Natural killer cell (primary cell): ENCODE measurements around the gene DTNB. TPM values are rescaled to one million over a fixed set of nuclear protein-coding genes. Genes with fewer than 3 reads are reported as not detected.

Experiments used
- ATAC-seq, 3 donors: fragments of 150-1000 bp in 2 of 3; fragments of 200-7000 bp in 1 of 3; cut with Tn5 transposase; 1 replicate in 1 of 3; 2 replicates in 2 of 3; pipeline ENCODE4 v1.10.0; 2021; ENCODE audit warnings: mild to moderate bottlenecking in 2 of 3, moderate library complexity in 2 of 3
- DNase-seq, 2 donors: peaks; one replicate each; pipeline versions ENCODE4 v3.0.0 to v3.0.0-alpha.2; 2013 to 2021; ENCODE audit warnings: mixed read lengths in 1 of 2
- H3K27ac ChIP-seq: one replicate; pipeline ENCODE4 v1.5.1; 2013; ENCODE audit warnings: mild to moderate bottlenecking, low read length
- H3K27me3 ChIP-seq: one replicate; pipeline ENCODE4 v1.6.1; 2013; ENCODE audit warnings: low read length; ENCODE audit not compliant: control insufficient read depth, insufficient read depth
- H3K36me3 ChIP-seq: one replicate; pipeline ENCODE4 v1.6.1; 2013; ENCODE audit warnings: low read length; ENCODE audit not compliant: control insufficient read depth, insufficient read depth
- H3K4me1 ChIP-seq: one replicate; pipeline ENCODE4 v1.6.1; 2013; ENCODE audit warnings: low read length; ENCODE audit not compliant: control insufficient read depth, insufficient read depth
- H3K4me3 ChIP-seq: one replicate; pipeline ENCODE4 v1.5.1; 2013; ENCODE audit warnings: low read length
- H3K9me3 ChIP-seq: one replicate; pipeline ENCODE4 v1.6.1; 2013; ENCODE audit warnings: low read length; ENCODE audit not compliant: control insufficient read depth, insufficient read depth
- H3K27ac Mint-ChIP-seq, 2 donors: one replicate each; pipeline ENCODE4 v1.8.0; 2022; ENCODE audit warnings: mild to moderate bottlenecking in 2 of 2, mixed read lengths in 2 of 2, moderate library complexity in 1 of 2
- H3K27me3 Mint-ChIP-seq, 2 donors: one replicate each; pipeline ENCODE4 v1.8.0; 2022; ENCODE audit warnings: low read depth in 2 of 2, mixed read lengths in 2 of 2
- H3K36me3 Mint-ChIP-seq: one replicate; pipeline ENCODE4 v1.8.0; 2022; ENCODE audit warnings: mixed read lengths
- H3K4me1 Mint-ChIP-seq, 2 donors: one replicate each; pipeline ENCODE4 v1.8.0; 2022; ENCODE audit warnings: mixed read lengths in 2 of 2
- H3K4me3 Mint-ChIP-seq: one replicate; pipeline ENCODE4 v1.8.0; 2022; ENCODE audit warnings: mild to moderate bottlenecking, moderate library complexity, mixed read lengths
- H3K9me3 Mint-ChIP-seq, 2 donors: one replicate each; pipeline ENCODE4 v1.8.0; 2022; ENCODE audit warnings: mixed read lengths in 2 of 2
- WGBS: methylation state at CpG from one replicate; pipeline ENCODE4 v1.1.7; 2013; ENCODE audit warnings: missing lambda C conversion rate; ENCODE audit not compliant: insufficient coverage; 5-methylcytosine and 5-hydroxymethylcytosine counted together
- intact Hi-C: fragments of 100-400 bp; cut with micrococcal nuclease; formaldehyde crosslinking; loops from one replicate; pipeline ENCODE4 v1.14.2; 2022
- total RNA-seq, 4 donors: library from RNA; stranded (reverse); fragments of 120-200 nt in 1 of 4; gene quantifications; one replicate each; pipeline versions ENCODE4 v1.2.3 to v1.2.4, GENCODE V29; 2013 to 2022
- TF ChIP-seq, protein P1 (sequence below): fragments of 200-600 bp; IDR thresholded peaks from one replicate; pipeline ENCODE4 v1.8.0; 2022; ENCODE audit warnings: antibody characterized with exemption

DTNB gene
- total RNA-seq, 3 donors from 2014 or later (not counting 1 experiment from before 2014, with no cell fraction given), result 20.8 to 33.7 (median 23.6) TPM

DNA sequence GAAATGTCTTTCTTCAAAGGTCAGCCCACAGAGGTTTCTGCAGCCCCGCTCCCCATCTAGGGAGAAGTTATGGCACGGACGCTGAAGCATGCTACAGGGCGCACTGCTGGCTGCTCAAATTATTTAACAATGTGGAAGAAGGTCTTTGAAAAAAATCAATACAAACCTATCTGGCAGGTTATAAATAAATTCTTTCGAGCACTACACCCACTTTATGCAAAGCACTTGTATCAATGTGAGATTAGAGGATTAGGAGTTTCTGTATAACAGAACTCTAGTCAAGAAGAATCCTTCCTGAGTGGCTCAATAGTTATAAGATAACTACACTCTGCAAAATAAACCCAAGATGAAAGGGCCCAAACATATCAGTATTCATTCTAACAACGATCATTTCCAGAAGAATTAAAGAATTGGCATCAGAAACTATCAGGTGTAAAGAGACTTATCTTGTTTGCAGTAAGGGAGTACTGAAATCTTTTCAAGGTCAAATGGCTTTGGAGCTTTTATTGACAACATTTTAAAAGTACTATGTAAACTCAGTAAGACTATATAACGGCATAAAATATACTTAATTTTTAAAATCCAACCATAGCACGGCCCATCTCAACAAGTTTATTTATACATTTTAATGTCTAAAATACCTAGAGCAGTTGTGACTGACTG lies 228.6 kb downstream of the DTNB start:
- H3K4me3 ChIP-seq, result no peak overlapping the region
- H3K4me1 ChIP-seq, result no peaks in the 10 kb centered on the region
- no peak overlapping the region for H3K27ac Mint-ChIP-seq
- TF ChIP-seq, protein P1, sequence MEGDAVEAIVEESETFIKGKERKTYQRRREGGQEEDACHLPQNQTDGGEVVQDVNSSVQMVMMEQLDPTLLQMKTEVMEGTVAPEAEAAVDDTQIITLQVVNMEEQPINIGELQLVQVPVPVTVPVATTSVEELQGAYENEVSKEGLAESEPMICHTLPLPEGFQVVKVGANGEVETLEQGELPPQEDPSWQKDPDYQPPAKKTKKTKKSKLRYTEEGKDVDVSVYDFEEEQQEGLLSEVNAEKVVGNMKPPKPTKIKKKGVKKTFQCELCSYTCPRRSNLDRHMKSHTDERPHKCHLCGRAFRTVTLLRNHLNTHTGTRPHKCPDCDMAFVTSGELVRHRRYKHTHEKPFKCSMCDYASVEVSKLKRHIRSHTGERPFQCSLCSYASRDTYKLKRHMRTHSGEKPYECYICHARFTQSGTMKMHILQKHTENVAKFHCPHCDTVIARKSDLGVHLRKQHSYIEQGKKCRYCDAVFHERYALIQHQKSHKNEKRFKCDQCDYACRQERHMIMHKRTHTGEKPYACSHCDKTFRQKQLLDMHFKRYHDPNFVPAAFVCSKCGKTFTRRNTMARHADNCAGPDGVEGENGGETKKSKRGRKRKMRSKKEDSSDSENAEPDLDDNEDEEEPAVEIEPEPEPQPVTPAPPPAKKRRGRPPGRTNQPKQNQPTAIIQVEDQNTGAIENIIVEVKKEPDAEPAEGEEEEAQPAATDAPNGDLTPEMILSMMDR, result no peak
- DNase-seq (no peak), ATAC-seq (no peak)
- H3K27me3 Mint-ChIP-seq, result no peaks in the 10 kb centered on the region
- intact Hi-C loops, result no loop called here
- no peak overlapping the region for H3K4me3 Mint-ChIP-seq
- no peaks in the 10 kb centered on the region for H3K4me1 Mint-ChIP-seq
- peaks cover 6% of the 10 kb centered on the region for H3K36me3 Mint-ChIP-seq
- no peaks in the 10 kb centered on the region for H3K27me3 ChIP-seq
- no peaks in the 10 kb centered on the region for H3K9me3 ChIP-seq
- H3K27ac ChIP-seq, result no peak overlapping the region
- no peaks in the 10 kb centered on the region for H3K9me3 Mint-ChIP-seq
- WGBS, result 100% methylated on average over 2 of the region's 8 CpGs
- H3K36me3 ChIP-seq, result peaks cover 3% of the 10 kb centered on the region

DNA sequence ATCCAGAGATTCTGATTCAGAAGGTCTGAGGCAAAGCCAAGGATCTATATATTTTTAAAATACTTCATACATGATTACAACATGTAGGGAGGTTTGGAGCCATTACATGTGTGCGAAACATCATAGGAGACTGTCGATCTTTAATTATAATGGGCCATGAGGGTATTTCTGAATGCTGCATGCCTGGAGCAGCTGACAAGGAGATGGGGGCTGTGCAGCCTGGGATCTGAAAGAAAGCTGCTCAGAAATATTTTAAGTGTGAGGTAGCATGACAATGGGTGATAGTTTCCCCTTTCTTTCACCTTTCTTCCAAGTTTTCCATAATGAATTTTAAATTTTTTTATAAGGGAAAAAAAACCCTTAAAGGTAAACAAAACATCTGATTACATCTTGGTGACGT lies 229.6 kb downstream of the DTNB start:
- H3K4me1 Mint-ChIP-seq, result no peaks in the 10 kb centered on the region
- H3K36me3 Mint-ChIP-seq, result peaks cover 6% of the 10 kb centered on the region
- 100% methylated on average over 2 of the region's 3 CpGs for WGBS
- Histone ChIP-seq H3K4me1 (no peaks in the 10 kb centered on the region), H3K9me3 (no peaks in the 10 kb centered on the region), H3K4me3 (no peak overlapping the region), H3K27me3 (no peaks in the 10 kb centered on the region), H3K27ac (no peak overlapping the region), H3K36me3 (peaks cover 3% of the 10 kb centered on the region)
- TF ChIP-seq, protein P1, result no peak
- H3K9me3 Mint-ChIP-seq, result no peaks in the 10 kb centered on the region
- intact Hi-C loops, result no loop called here
- no peaks in the 10 kb centered on the region for H3K27me3 Mint-ChIP-seq
- ATAC-seq, result no peak
- no peak overlapping the region for H3K4me3 Mint-ChIP-seq
- no peak for DNase-seq
- no peak overlapping the region for H3K27ac Mint-ChIP-seq

DNA sequence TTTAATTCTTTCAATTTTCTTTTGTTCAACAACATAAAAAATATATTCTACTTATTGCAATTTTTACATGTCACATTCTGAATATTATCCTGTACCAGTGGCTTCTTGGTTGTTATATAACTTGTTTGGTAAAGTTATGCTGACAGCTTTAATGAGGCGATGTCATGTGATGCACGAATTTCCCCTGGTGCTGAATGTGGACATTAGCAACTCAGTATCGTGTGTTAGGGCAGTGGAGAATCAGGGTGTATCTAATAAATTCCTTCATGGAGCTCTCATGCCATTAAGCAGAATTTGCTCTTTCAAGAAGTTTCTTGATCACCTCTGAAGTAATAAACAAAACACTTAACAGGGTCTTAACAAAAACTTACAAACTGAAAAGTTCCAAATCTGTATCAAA lies 232.0 kb downstream of the DTNB start:
- 74% methylated on average over 3 of the region's 3 CpGs for whole genome bisulfite sequencing
- Histone ChIP-seq H3K27me3 (no peaks in the 10 kb centered on the region), H3K27ac (no peak overlapping the region), H3K9me3 (no peaks in the 10 kb centered on the region), H3K36me3 (no peaks in the 10 kb centered on the region), H3K4me1 (no peaks in the 10 kb centered on the region), H3K4me3 (no peak overlapping the region)
- Mint-ChIP-seq H3K27me3 (no peaks in the 10 kb centered on the region), H3K9me3 (no peaks in the 10 kb centered on the region), H3K36me3 (no peaks in the 10 kb centered on the region), H3K27ac (no peak overlapping the region), H3K4me3 (no peak overlapping the region), H3K4me1 (peaks cover 0 to 5% of the 10 kb centered on the region in 2 donors)
- TF ChIP-seq, protein P1, result no peak
- intact Hi-C loops, result no loop called here
- no peak for DNase-seq
- ATAC-seq, result no peak

DNA sequence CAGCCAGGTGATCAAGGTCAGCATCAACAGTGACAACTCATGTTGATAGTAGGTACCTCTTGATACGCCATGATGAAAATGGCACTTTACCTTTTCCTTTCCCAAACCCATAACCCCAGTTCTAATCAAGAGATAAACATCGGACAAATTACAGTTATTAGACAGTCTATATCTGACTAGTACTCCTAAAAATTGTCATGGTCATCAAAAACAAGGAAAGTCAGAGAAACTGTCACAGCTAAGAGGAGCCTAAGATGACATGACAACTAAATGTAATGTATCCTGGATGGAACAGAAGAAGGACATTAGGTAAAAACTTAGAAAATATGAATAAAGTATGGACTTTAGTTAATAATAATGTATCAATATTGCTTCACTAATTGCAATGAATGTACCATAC lies 234.6 kb downstream of the DTNB start:
- WGBS, result 100% methylated on average over 1 of the region's 2 CpGs
- TF ChIP-seq, protein P1, result no peak
- Mint-ChIP-seq H3K9me3 (no peaks in the 10 kb centered on the region), H3K4me3 (no peak overlapping the region), H3K27ac (no peak overlapping the region), H3K4me1 (peaks cover 0 to 5% of the 10 kb centered on the region in 2 donors), H3K27me3 (no peaks in the 10 kb centered on the region), H3K36me3 (no peaks in the 10 kb centered on the region)
- no peaks in the 10 kb centered on the region for H3K36me3 ChIP-seq
- DNase-seq (no peak), ATAC-seq (no peak)
- H3K27me3 ChIP-seq, result no peaks in the 10 kb centered on the region
- H3K9me3 ChIP-seq, result no peaks in the 10 kb centered on the region
- H3K27ac ChIP-seq, result no peak overlapping the region
- intact Hi-C loops, result no loop called here
- no peaks in the 10 kb centered on the region for H3K4me1 ChIP-seq
- no peak overlapping the region for H3K4me3 ChIP-seq
